MCF 10A (cell line): Measurements from ENCODE around the gene GPA33. TPM values are rescaled to one million over a fixed set of nuclear protein-coding genes. Genes with fewer than 3 reads are reported as not detected.

ENCODE experiments used
- BruUV-seq: library from RNA; stranded (reverse); fragments of 400-500 nt; replicated peaks from 2 replicates; lab custom pipeline; 2021; lab: Mats Ljungman, UMichigan
- CTCF ChIA-PET: fragments of 300-600 bp; sonication (Branson Sonifier 250); formaldehyde crosslinking; extraction: SDS; loops from one replicate; lab custom pipeline; 2021; ENCODE audit warnings: antibody characterized with exemption, inconsistent platforms; lab: Yijun Ruan, JAX
- POLR2A ChIA-PET: fragments of 300-600, 350-650 bp; sonication (Branson Sonifier 250); formaldehyde crosslinking; extraction: SDS; loops from one replicate; lab custom pipeline; 2020; ENCODE audit warnings: antibody characterized with exemption, inconsistent platforms; lab: Yijun Ruan, JAX
- DNase-seq: peaks from one replicate; pipeline ENCODE4 v3.0.0-alpha.2; 2018; ENCODE audit not compliant: unreplicated experiment
- H3K27ac Mint-ChIP-seq: one replicate; pipeline ENCODE4 v1.8.0; 2022; ENCODE audit warnings: mild to moderate bottlenecking, low read depth, mixed read lengths; ENCODE audit not compliant: unreplicated experiment
- H3K27me3 Mint-ChIP-seq: one replicate; pipeline ENCODE4 v1.8.0; 2022; ENCODE audit warnings: mixed read lengths; ENCODE audit not compliant: insufficient read depth, unreplicated experiment
- H3K36me3 Mint-ChIP-seq: one replicate; pipeline ENCODE4 v1.8.0; 2022; ENCODE audit warnings: mild to moderate bottlenecking, moderate library complexity, mixed read lengths; ENCODE audit not compliant: insufficient read depth, unreplicated experiment
- H3K4me1 Mint-ChIP-seq: one replicate; pipeline ENCODE4 v1.8.0; 2022; ENCODE audit warnings: mixed read lengths; ENCODE audit not compliant: insufficient read depth, unreplicated experiment
- H3K4me3 Mint-ChIP-seq: one replicate; pipeline ENCODE4 v1.8.0; 2022; ENCODE audit warnings: mild to moderate bottlenecking, moderate library complexity, mixed read lengths; ENCODE audit not compliant: unreplicated experiment
- H3K9me3 Mint-ChIP-seq: one replicate; pipeline ENCODE4 v1.8.0; 2022; ENCODE audit warnings: mixed read lengths; ENCODE audit not compliant: unreplicated experiment
- CTCF ChIP-seq: fragments of 200-600 bp; IDR thresholded peaks from one replicate; pipeline ENCODE4 v1.8.0; 2022; ENCODE audit warnings: antibody characterized with exemption, mild to moderate bottlenecking; ENCODE audit not compliant: unreplicated experiment
- intact Hi-C: fragments of 100-400 bp; cut with micrococcal nuclease; formaldehyde crosslinking; loops from 2 replicates; pipeline ENCODE4 v1.14.1; 2022
- total RNA-seq: library from RNA; stranded (reverse); gene quantifications from 2 replicates; pipeline ENCODE4 v1.2.3, GENCODE V29; 2022

GPA33 gene
- total RNA-seq, 1 experiment from 2014 or later = not detected

DNA sequence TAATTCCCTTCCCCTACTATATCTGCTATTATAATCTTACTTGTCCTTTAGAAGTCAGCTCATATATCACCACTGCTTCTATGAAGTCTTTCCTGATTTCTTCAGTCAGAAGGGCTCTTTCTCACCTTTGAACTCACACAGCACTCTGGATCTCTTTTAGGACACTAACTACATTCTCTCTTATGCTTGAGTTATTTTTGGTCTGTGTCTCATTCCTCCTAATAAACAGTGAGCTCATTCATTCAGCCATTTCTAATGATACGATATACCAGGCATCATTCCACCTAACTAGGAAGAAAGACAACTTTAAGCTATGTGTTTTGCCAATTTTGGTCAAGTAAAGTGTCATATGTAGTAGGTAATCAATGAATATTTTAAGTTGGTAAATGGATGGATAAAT lies 2.5 kb upstream of the GPA33 start:
- no peaks in the 10 kb centered on the region for H3K9me3 Mint-ChIP-seq
- ChIA-PET POLR2A (interaction anchor here (1.2 kb wide), 1 partner anchor 127 kb away, joined by 3 read pairs; no protein-coding TSS in a partner anchor), CTCF (interaction anchor here (0.6 to 4.9 kb wide), 15 partner anchors 9 to 463 kb away, joined by 3 to 45 read pairs (median 4); partner anchors contain the start of gene POU2F1)
- H3K27me3 Mint-ChIP-seq = no peaks in the 10 kb centered on the region
- intact Hi-C loops = no loop called here
- no peak overlapping the region for H3K4me3 Mint-ChIP-seq
- DNase-seq = no peak
- H3K27ac Mint-ChIP-seq = no peak overlapping the region
- no peaks in the 10 kb centered on the region for H3K36me3 Mint-ChIP-seq
- no peak for TF ChIP-seq CTCF
- peaks cover 15% of the 10 kb centered on the region for H3K4me1 Mint-ChIP-seq
- no TSS peak for BruUV-seq

GRCh38 chr1:167089939-167090313 lies 251 bp downstream of the GPA33 start:
- no TSS peak for BruUV-seq
- CTCF ChIA-PET = interaction anchor here (0.7 to 1.7 kb wide), 5 partner anchors 8 to 180 kb away, joined by 3 to 10 read pairs (median 3); no protein-coding TSS in a partner anchor
- no peak for TF ChIP-seq CTCF
- no peak overlapping the region for H3K4me3 Mint-ChIP-seq
- H3K27me3 Mint-ChIP-seq = no peaks in the 10 kb centered on the region
- DNase-seq = no peak
- no peaks in the 10 kb centered on the region for H3K9me3 Mint-ChIP-seq
- H3K27ac Mint-ChIP-seq = no peak overlapping the region
- H3K4me1 Mint-ChIP-seq = peaks cover 4% of the 10 kb centered on the region
- no peaks in the 10 kb centered on the region for H3K36me3 Mint-ChIP-seq
- intact Hi-C loops = no loop called here
- POLR2A ChIA-PET = no interaction called here

DNA sequence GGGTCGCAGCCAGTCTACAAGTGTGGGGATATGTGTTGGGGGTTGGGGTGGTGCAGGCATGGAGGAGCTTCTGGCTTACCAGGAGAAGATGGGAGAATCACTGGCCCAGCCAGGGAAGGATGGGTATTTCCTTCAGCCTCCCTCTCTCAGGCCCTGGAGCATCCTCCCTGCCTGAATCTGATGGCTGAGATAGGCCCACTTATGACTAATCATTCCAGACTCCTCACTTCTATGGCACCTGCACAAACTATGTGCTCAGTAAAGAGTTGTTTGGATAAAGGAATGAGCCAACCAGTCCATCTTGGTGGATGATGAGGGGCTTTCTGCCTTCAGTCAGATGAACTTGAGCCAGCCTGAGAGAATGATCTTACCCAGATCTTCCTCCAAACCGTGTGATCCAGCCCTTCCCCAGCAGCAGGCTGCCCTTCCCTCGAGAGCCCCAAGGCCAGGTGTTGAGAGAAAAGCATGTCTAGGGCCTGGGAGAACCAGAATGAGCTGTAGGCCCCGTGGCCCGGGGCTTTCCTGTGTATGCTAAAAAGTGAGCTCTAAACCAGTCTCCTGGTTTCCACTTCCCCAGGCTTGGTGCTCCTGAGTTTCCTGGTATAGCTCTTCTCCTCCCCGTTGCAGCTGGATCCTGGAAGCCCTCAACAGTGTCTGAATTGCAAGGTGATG lies 1.3 kb downstream of the GPA33 start:
- Mint-ChIP-seq H3K36me3 (no peaks in the 10 kb centered on the region), H3K27ac (no peak overlapping the region), H3K9me3 (no peaks in the 10 kb centered on the region), H3K4me3 (no peak overlapping the region), H3K4me1 (no peaks in the 10 kb centered on the region), H3K27me3 (no peaks in the 10 kb centered on the region)
- no peak for TF ChIP-seq CTCF
- POLR2A ChIA-PET = no interaction called here
- no TSS peak for BruUV-seq
- no peak for DNase-seq
- CTCF ChIA-PET = interaction anchor here (0.7 to 2.3 kb wide), 6 partner anchors 9 to 444 kb away, joined by 3 to 10 read pairs (median 4); no protein-coding TSS in a partner anchor
- intact Hi-C loops = no loop called here

GRCh38 chr1:167086768-167087167 lies 3.4 kb downstream of the GPA33 start:
- Mint-ChIP-seq H3K4me1 (no peaks in the 10 kb centered on the region), H3K9me3 (no peaks in the 10 kb centered on the region), H3K4me3 (no peak overlapping the region), H3K27ac (no peak overlapping the region), H3K27me3 (peaks cover under 1% of the 10 kb centered on the region), H3K36me3 (no peaks in the 10 kb centered on the region)
- TF ChIP-seq CTCF = no peak
- BruUV-seq = no TSS peak
- ChIA-PET CTCF (interaction anchor here (1.1 to 5.1 kb wide), 7 partner anchors 9 to 443 kb away, joined by 3 to 29 read pairs (median 7); no protein-coding TSS in a partner anchor), POLR2A (interaction anchor here (0.6 to 1.8 kb wide), 4 partner anchors 12 to 181 kb away, joined by 3 to 8 read pairs (median 4); partner anchors contain the start of gene POU2F1)
- no peak for DNase-seq
- intact Hi-C loops = no loop called here
